Gastroesophageal sphincter (tissue), 3 donors: ENCODE data around the gene ARF6.
A peak's percentile ranks its signal among the peaks of the same experiment; 100 is the strongest.

Experiments
- EP300 ChIP-seq: sonication (generic); formaldehyde crosslinking; IDR thresholded peaks from one replicate; pipeline ENCODE4 v1.6.1; 2017; ENCODE audit warnings: antibody characterized with exemption, mild to moderate bottlenecking
- POLR2A ChIP-seq, 2 donors: fragments of 450-650 bp; IDR thresholded peaks; one replicate each; pipeline ENCODE4 v1.6.1; 2017; ENCODE audit warnings: antibody characterized with exemption in 2 of 2, mild to moderate bottlenecking in 2 of 2, moderate library complexity in 1 of 2
- TF ChIP-seq, protein P1 (sequence below), 4 experiments: fragments of 200-600 bp in 2 of 4; fragments of 450-650 bp in 2 of 4; sonication (generic) in 1 of 4; IDR thresholded peaks; one replicate each; pipeline ENCODE4 v1.5.1; 2017 to 2019; ENCODE audit warnings: antibody characterized with exemption in 4 of 4, mild to moderate bottlenecking in 2 of 4, moderate library complexity in 2 of 4

- TF ChIP-seq POLR2A (IDR thresholded peaks at IDR 0.05) (peak; percentile 88 to 95), EP300 (no peak)
- TF ChIP-seq, protein P1, sequence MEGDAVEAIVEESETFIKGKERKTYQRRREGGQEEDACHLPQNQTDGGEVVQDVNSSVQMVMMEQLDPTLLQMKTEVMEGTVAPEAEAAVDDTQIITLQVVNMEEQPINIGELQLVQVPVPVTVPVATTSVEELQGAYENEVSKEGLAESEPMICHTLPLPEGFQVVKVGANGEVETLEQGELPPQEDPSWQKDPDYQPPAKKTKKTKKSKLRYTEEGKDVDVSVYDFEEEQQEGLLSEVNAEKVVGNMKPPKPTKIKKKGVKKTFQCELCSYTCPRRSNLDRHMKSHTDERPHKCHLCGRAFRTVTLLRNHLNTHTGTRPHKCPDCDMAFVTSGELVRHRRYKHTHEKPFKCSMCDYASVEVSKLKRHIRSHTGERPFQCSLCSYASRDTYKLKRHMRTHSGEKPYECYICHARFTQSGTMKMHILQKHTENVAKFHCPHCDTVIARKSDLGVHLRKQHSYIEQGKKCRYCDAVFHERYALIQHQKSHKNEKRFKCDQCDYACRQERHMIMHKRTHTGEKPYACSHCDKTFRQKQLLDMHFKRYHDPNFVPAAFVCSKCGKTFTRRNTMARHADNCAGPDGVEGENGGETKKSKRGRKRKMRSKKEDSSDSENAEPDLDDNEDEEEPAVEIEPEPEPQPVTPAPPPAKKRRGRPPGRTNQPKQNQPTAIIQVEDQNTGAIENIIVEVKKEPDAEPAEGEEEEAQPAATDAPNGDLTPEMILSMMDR (IDR thresholded peaks at IDR 0.05) = peak in 2 of 4 experiments; percentile 10 to 33
Observed at GRCh38 chr14:49892636-49893308, at the start of gene ARF6.
